DND-41 (cell line): ENCODE measurements around the gene ZNF541.

Experiments used
- ATAC-seq: fragments of 200-7000 bp; cut with Tn5 transposase; 3 replicates; pipeline ENCODE4 v1.9.1; 2021; ENCODE audit warnings: low read depth; ENCODE audit not compliant: insufficient read depth
- DNase-seq: peaks from one replicate; pipeline ENCODE4 v3.0.0-alpha.2; 2020
- H2AFZ ChIP-seq: 2 replicates; pipeline ENCODE4 v1.6.0; 2012; ENCODE audit warnings: low read depth, low read length
- H3K27ac ChIP-seq: 2 replicates; pipeline ENCODE4 v1.5.1; 2012; ENCODE audit warnings: low read length, inconsistent platforms
- H3K27me3 ChIP-seq: fragments of 200-600 bp; sonication (generic); 2 replicates; pipeline ENCODE4 v1.6.0; 2012; ENCODE audit warnings: low read length, mild to moderate bottlenecking, inconsistent platforms; ENCODE audit not compliant: insufficient read depth, poor library complexity
- H3K36me3 ChIP-seq: 2 replicates; pipeline ENCODE4 v1.5.1; 2012; ENCODE audit warnings: low read length, inconsistent platforms; ENCODE audit not compliant: insufficient read depth
- H3K4me1 ChIP-seq: 2 replicates; pipeline ENCODE4 v1.5.1; 2012; ENCODE audit warnings: mild to moderate bottlenecking, low read length; ENCODE audit not compliant: insufficient read depth
- H3K4me2 ChIP-seq: 2 replicates; pipeline ENCODE4 v1.6.0; 2012; ENCODE audit warnings: mild to moderate bottlenecking, moderate library complexity, low read length, inconsistent platforms; ENCODE audit not compliant: insufficient read depth
- H3K4me3 ChIP-seq, 2 experiments: fragments of 200-600 bp in 1 of 2; shearing (Covaris generic) in 1 of 2; 2 replicates each; pipeline ENCODE4 v1.5.1; 2012 to 2016; ENCODE audit warnings: inconsistent platforms in 2 of 2, low read length in 2 of 2, mild to moderate bottlenecking in 2 of 2, low read depth in 1 of 2, moderate library complexity in 1 of 2
- H3K79me2 ChIP-seq: 2 replicates; pipeline ENCODE4 v1.6.0; 2012; ENCODE audit warnings: low read length, inconsistent platforms; ENCODE audit not compliant: insufficient read depth
- H3K9ac ChIP-seq: 2 replicates; pipeline ENCODE4 v1.6.0; 2012; ENCODE audit warnings: low read depth, mild to moderate bottlenecking, inconsistent platforms, low read length, moderate library complexity
- H3K9me3 ChIP-seq: 2 replicates; pipeline ENCODE4 v1.5.1; 2012; ENCODE audit warnings: low read length, moderate library complexity, mild to moderate bottlenecking, inconsistent platforms; ENCODE audit not compliant: insufficient read depth, severe bottlenecking
- H4K20me1 ChIP-seq: 2 replicates; pipeline ENCODE4 v1.6.0; 2012; ENCODE audit warnings: low read length; ENCODE audit not compliant: insufficient read depth
- EZH2 ChIP-seq: IDR thresholded peaks from 3 replicates; pipeline ENCODE4 v1.6.1; 2012; ENCODE audit warnings: borderline replicate concordance, low read depth, mild to moderate bottlenecking, moderate library complexity, low read length, inconsistent platforms; ENCODE audit not compliant: severe bottlenecking
- TF ChIP-seq, protein P1 (sequence below): IDR thresholded peaks from 2 replicates; pipeline ENCODE4 v1.5.1; 2012; ENCODE audit warnings: borderline replicate concordance, low read length, moderate library complexity, mild to moderate bottlenecking; ENCODE audit not compliant: poor library complexity, severe bottlenecking; ENCODE audit errors: extremely low read depth

ZNF541 gene

DNA sequence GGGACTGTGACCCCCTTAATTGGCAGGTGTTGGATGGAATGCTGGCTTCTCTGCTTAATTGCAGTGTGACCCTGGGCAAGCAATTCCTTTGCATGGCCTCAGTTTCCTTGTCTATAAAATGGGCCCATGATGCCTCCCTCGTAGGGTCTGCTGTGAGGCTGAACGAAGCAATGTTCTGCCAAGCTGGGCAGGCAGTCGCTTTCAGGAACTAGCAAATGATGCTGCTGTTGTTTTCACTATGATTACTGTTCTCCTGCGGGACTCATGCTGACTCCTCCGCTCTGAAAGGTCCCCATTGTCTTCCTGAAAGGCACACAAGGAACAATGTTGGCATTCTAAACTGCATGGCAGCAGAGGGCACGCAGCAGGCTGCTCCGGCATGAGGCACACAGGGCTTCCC, 42.8 kb upstream of the ZNF541 start:
- peaks cover 77% of the 10 kb centered on the region for H4K20me1 ChIP-seq
- H3K9me3 ChIP-seq = no peaks in the 10 kb centered on the region
- peaks cover 9% of the 10 kb centered on the region for H3K4me1 ChIP-seq
- no peak overlapping the region for H3K9ac ChIP-seq
- H3K79me2 ChIP-seq = peaks cover 95% of the 10 kb centered on the region
- no peaks in the 10 kb centered on the region for H3K27me3 ChIP-seq
- H3K36me3 ChIP-seq = peaks cover 5% of the 10 kb centered on the region; the same call in 1 of the 2 replicates
- DNase-seq = no peak
- no peak overlapping the region for H3K4me3 ChIP-seq
- H2AFZ ChIP-seq = no peak overlapping the region
- TF ChIP-seq, protein P1, sequence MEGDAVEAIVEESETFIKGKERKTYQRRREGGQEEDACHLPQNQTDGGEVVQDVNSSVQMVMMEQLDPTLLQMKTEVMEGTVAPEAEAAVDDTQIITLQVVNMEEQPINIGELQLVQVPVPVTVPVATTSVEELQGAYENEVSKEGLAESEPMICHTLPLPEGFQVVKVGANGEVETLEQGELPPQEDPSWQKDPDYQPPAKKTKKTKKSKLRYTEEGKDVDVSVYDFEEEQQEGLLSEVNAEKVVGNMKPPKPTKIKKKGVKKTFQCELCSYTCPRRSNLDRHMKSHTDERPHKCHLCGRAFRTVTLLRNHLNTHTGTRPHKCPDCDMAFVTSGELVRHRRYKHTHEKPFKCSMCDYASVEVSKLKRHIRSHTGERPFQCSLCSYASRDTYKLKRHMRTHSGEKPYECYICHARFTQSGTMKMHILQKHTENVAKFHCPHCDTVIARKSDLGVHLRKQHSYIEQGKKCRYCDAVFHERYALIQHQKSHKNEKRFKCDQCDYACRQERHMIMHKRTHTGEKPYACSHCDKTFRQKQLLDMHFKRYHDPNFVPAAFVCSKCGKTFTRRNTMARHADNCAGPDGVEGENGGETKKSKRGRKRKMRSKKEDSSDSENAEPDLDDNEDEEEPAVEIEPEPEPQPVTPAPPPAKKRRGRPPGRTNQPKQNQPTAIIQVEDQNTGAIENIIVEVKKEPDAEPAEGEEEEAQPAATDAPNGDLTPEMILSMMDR = no peak
- no peak for TF ChIP-seq EZH2
- H3K27ac ChIP-seq = no peak overlapping the region
- no peak overlapping the region for H3K4me2 ChIP-seq
- ATAC-seq = no peak

DNA sequence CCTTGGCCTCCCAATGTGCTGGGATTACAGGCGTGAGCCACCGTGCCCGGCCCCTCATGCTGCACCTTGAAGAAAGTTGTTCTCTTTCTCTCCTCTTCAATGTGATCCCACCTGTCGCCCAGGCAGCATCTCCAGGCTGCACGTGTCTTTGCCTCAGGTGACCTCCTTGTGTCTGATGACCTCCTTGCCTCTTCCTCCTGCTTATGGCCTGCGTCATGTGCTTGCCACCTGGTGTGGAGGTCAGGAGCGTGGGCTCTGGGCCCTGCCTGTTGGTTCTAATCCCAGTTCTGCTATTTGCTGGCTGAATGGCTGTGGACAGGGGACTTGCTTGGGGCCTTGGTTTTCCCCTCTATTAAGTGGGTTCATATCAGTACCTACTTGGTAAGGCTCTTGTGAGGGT, 42.3 kb upstream of the ZNF541 start:
- H3K9ac ChIP-seq = no peak overlapping the region
- H3K79me2 ChIP-seq = peaks cover 95% of the 10 kb centered on the region
- DNase-seq (no peak), ATAC-seq (no peak)
- no peak overlapping the region for H3K4me3 ChIP-seq
- peaks cover 5% of the 10 kb centered on the region; the same call in 1 of the 2 replicates for H3K36me3 ChIP-seq
- H3K27me3 ChIP-seq = no peaks in the 10 kb centered on the region
- no peak for TF ChIP-seq EZH2
- TF ChIP-seq, protein P1 = no peak
- H3K4me1 ChIP-seq = peaks cover 13% of the 10 kb centered on the region
- H4K20me1 ChIP-seq = peaks cover 80% of the 10 kb centered on the region
- H3K4me2 ChIP-seq = no peak overlapping the region
- no peak overlapping the region for H2AFZ ChIP-seq
- H3K27ac ChIP-seq = no peak overlapping the region
- H3K9me3 ChIP-seq = no peaks in the 10 kb centered on the region

DNA sequence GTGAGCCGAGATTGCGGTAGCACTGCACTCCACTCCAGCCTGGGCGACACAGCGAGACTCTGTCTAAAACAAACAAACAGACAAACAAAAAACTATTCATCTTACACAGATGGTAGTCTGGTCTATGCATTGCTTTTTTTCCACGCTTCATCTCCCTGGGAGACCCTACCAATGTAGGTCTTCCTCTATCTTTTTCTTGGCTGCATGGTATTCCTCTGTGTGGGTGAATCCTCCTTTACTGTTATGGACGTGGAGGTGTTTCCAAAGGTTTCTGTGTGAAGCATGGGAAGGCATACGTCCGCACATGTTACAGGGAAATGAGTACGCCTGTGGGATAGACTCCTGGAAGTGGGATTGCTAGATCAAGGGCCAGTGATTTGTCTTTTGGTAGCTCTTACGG, 41.6 kb upstream of the ZNF541 start:
- H2AFZ ChIP-seq = no peak overlapping the region
- H3K36me3 ChIP-seq = peaks cover 5% of the 10 kb centered on the region; the same call in 1 of the 2 replicates
- ATAC-seq = no peak
- peaks cover 16% of the 10 kb centered on the region for H3K4me1 ChIP-seq
- peaks cover 77% of the 10 kb centered on the region for H4K20me1 ChIP-seq
- no peak overlapping the region for H3K9ac ChIP-seq
- DNase-seq = no peak
- H3K27ac ChIP-seq = no peak overlapping the region
- H3K27me3 ChIP-seq = no peaks in the 10 kb centered on the region
- H3K79me2 ChIP-seq = peaks cover 95% of the 10 kb centered on the region
- no peaks in the 10 kb centered on the region for H3K9me3 ChIP-seq
- H3K4me3 ChIP-seq = no peak overlapping the region
- TF ChIP-seq, protein P1 = no peak
- TF ChIP-seq EZH2 = no peak
- H3K4me2 ChIP-seq = no peak overlapping the region

DNA sequence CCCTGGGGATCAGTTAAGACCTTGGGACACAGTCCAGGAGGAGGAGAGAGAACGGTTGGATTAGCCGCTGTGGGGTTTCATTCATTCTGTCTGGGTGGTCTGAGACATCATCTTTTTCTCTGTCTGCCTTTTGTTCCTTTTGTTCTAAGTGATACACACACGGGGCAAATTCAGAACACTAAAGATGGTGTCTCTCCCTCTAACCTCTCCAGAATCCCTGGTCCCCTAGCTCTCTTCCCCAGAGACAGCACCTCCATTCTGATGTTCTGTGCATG, 41.0 kb upstream of the ZNF541 start:
- Histone ChIP-seq H4K20me1 (peaks cover 74% of the 10 kb centered on the region), H3K27ac (no peak overlapping the region), H3K79me2 (peaks cover 98% of the 10 kb centered on the region), H3K4me3 (no peak overlapping the region), H3K9ac (no peak overlapping the region), H3K9me3 (no peaks in the 10 kb centered on the region), H3K36me3 (peaks cover 5% of the 10 kb centered on the region; the same call in 1 of the 2 replicates), H3K4me2 (no peak overlapping the region), H2AFZ (no peak overlapping the region), H3K27me3 (no peaks in the 10 kb centered on the region), H3K4me1 (peaks cover 16% of the 10 kb centered on the region)
- ATAC-seq (no peak), DNase-seq (no peak)
- TF ChIP-seq EZH2 = no peak
- TF ChIP-seq, protein P1 = no peak
